ENCODE measurements around the gene POLR2M.
A peak's percentile ranks its signal among the peaks of the same experiment; 100 is the strongest.

Gene POLR2M

DNA sequence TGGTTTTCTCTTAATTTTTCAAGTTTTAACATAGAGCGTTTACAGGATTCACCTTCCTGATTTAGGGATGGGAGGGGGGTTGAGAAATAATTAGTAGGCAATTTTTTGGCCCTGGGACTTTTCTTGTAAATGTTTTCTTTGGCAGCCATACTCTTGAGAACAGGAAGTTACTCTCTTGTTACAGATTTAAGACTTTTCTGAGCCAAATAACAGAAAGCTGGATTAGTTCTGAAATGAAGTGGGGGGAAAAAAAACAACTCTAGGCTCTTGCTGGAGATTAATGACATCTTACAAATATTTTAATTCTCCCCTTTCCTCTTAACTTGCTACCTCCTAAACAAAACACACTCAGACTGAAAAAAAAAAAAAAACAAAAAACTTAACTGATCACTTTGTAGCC, 13.8 kb upstream of the POLR2M start:
- DNase-seq = no peak

DNA sequence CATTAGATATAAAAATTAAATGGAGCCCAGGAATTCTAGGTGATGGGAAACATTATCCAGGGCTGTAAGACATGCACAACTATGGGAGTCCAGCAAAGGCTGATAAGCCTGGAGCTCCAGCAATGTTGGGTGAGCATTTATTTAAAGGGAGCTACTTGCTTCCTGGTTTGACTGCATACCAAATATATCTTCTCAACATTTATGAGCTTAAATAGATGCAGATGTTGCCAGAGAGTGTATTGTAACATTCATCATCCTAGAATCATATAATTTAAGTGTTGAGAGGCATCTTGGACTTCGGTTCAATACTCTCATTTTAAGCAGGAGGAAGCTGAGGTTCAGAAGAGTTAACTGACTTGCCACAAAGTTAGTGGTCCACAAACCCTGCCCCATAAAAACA, 12.2 kb upstream of the POLR2M start:
- DNase-seq = no peak

DNA sequence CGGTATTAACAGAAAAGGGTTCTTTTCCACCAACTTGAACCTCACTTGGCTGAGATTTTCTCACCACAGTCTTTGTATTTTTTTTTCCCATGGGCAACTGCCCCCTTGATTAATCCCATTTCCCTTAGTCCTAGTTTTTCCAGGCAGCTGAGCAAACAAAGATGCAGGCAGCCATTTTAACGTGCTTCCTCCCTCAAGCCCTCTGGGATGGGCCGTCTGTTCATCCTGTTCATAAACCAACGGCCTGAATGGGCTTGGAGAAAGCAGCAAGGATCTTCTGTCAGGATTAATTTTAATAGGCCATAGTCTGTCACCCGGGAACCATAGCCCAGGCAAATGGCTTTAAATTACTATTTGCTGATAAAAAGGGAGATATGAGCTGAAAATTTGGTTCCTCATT, 10.4 kb upstream of the POLR2M start:
- peak; percentile 7 for DNase-seq

DNA sequence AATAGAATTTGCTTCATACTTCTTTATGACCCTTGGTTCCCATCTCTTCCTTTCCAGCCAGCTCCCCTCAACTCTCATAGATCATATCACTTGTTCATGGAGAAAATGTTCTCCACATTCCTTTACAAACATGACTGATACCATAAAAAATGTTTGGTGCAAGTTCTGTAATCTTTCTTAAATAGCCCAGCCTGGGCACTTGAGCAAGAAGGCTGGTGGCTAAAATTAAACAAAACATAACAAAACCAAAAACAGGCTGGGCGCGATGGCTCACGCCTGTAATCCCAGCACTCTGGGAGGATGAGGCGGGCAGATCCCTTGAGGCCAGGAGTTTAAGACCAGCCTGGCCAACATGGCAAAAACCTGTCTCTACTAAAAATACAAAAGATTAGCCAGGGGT, 8.9 kb upstream of the POLR2M start:
- DNase-seq = no peak

DNA sequence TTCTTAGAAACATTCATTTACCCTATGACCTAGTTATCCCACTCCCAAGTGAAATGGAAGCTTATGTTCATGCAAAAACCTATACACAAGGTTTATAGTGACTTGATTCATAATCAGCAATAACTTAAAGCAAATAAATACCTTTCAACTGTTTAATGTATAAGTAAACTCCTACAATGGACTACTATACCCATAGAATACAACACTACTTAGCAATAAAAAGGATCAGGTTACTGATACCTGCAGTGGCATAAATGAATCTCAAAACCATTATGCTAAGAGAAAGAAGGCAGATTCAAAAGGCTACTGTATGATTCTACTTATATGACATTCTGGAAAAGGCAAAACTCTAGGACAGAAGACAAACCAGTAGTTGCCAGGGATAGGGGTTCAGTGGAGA, 8.3 kb upstream of the POLR2M start:
- no peak for DNase-seq

DNA sequence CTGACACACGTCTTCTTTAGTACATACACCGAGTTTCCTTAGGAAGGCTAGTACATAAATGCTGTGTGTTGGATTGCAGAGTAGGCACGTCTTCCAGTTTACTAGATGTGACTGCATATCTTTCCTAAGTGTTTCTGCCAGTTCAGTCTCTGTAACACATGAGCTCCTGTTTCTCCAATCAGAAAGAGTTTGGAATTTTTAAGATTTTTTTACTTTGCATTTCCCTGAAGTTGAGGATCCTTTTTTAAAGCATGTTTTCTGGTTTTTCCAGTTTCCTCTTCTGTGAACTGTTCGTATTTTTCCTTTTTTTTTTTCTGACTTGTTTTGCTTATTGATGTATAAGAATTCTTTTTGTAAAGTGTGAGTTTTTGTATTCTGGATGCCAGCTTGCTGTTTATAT, 7.5 kb upstream of the POLR2M start:
- DNase-seq = no peak

DNA sequence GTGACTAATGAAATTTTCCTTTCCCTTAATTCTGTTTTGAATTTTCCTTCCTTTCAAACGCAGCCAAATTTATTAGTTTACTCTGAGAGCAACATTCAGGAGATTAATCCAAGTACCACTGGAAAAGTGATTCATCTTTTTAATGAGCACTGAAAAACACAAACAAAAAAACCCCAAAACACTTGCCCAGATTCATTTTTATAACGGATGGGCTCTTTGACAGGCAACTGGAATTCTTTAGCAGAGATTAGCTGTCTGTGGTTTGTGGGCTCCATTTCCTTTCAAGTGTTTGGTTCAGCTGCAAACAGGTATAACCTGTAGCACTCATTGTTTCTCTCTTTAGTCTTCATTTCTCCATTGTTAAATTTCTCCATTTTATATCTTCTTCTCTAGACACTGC, 3.1 kb upstream of the POLR2M start:
- peak; percentile 64 for DNase-seq

DNA sequence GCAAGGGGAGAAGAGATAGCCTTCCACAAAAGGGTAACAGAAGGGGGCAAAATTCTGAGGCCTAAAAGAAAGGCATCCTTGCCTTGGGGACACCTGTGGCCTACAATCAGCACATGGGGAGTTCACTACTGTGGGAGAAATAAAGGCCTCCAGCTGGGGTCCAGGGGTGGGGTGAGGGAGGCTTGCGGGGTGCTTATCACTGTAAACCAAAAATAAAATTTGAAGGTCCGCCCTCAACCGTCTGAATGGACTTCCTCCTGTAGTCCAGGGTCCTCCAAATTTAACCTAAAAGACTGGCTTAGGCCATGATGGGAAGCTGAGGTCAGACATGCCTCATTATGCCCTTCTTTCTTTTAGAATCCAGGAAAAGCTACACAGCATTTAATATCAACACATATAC, 2.1 kb upstream of the POLR2M start:
- DNase-seq = no peak

DNA sequence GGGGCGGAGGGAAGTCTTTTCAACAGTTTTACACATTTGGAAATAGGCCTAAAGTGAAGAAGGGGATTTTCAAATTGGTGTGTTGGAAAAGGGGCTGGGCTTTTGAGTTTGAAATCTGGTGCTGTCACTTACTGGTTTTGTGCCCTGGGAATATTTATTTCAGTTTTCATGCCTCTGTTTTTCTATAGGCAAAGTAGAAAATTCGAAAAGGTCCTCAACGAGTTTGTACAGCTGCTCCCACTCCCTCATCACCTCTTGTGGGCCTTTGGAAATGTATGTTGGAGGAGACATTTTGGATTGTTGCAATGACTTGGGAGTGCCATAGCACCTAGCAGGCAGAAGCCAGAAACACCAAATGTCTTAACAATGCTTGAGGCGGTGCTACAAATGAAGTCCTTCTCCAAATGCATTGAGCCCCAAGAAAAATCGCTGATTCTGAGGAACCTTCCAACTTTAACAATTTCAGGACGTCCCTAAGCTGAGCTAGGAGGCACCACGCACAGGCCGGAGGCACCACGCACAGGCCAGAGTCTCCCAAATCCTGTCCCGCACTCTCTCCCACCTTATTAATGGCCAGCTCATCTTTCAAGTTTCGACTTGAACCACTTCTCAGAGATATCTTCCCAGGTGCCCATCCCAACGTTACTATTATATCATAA, 639 bp upstream of the POLR2M start:
- peak; percentile 2 for DNase-seq

DNA sequence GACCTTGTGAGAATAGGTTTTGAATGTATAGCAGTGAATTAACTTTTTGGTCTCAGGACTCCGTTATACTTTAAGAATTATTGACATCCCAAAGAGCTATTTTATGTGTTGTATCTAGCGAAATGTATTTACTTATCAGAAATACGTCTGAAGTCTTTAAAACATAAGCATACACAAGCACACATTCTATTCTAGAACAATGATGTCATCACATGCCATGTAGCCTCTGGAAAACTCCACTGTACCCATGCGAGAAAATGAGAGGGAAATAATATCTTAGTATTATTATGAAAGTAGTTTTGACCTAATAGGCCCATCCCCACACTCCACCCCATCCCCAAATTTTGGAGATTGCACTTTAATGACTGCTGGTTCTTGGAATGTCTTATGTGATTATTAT, 1.5 kb downstream of the POLR2M start:
- no peak for DNase-seq

DNA sequence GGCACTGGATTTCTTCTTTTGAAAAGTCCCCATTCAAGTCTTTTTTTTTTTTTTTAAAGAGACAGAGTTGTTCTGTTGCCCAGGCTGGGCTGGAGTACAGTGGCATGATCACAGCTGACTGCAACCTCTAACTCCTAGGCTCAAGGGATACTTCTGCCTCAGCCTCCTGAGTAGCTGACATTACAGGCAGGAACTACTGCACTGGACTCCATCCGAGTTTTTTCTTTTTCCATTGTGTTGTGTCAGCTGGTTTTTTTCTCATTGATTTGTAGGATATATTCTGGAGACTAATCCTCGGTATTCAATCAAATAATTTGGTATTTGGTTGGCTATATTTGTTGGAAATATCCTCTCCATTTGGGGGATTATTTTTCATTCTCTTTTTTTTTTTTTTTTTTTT, 11.8 kb downstream of the POLR2M start:
- no peak for DNase-seq

DNA sequence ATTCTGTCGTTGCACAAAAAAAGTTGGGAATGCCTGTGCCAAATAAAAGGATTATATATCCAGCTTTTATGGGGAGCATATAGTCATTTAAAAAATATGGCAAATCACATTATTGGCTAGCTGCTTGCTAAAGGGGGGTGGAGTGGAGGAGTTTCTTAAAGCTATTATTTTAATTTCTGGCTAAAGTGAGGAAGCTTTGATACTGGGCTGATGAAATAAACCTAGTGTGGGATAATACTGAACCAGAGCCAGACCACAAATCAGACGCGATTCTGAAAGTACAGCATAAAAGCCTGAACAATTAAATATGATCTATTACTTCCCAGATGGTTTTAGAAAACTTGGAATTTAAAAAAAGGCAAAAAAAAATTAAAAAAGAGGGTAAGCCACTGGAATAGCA, 14.4 kb downstream of the POLR2M start:
- no peak for DNase-seq

DNA sequence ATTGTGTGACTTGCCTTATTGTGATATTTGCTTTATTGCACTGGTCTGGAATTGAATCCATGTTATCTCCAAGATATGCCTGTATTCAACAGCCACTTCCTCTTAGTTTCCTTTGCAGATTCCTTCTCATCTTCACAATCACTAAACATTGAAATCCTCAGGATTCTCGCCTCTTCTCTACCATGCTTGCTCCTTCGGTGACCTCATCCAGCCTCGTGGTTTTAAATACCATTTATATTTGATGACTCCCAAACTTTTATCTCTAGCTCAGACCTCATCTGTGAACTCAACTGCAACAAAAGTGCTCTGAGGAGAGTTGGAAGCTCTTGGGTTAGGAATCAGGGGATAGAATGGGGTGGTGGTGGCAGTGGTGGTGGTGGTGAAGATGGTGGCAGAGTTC, 19.9 kb downstream of the POLR2M start:
- no peak for DNase-seq

DNA sequence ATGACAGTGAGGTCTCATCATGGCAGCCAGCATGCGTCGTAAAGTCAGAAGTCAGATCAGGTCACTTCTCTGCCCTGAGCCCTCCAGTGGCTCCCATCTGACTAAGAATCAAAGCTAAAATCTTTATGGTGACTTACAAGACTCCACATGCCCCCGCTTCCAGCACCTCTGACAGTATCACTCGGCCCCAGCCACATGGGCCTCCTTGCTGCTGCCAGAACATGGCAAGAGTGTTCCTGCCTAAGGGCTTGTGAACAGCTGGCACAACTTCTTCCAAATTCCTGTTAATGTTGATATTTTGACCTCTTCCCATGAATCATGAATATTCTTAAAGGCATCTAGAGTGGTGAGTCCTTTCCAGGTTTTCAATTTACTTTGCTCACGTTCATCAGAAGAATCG, 20.5 kb downstream of the POLR2M start:
- DNase-seq = no peak

DNA sequence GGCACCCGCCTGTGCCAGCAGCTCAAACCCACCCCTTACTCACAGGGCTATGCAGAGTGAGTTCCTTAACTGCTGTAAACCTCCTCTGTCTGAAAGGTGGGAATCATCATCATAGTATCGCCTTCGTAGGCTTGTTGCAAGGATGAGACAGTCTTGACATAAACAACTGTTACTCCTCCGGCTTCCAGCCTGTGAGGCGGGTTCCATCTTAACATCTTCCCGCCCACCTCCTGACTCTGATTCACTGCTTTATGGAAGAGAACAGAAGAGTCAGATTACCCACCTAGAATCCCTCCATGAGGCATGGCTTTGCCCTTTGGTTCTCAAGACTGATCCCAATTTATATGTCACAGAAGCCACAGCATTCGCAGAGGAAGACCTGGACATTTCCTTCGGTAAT, 21.9 kb downstream of the POLR2M start:
- DNase-seq = no peak

DNA sequence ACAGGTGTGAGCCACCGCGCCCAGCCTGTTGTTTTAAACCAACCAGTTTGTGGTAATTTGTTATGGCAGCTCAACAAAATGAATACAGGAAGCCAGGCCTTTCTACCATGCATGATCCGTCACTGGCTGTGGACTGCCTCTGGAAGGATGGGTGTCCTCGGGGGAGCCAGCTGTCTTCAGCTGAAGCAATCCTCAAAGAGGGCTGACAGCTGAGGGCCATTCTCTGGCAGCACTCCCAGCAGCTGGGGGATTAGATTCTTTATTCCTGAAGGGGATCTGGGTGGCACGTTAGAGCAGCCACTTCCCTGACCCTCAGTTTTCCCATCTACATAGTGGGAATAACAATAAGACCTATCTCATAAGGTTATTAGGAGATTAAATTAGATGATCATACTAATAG, 24.4 kb downstream of the POLR2M start:
- no peak for DNase-seq

DNA sequence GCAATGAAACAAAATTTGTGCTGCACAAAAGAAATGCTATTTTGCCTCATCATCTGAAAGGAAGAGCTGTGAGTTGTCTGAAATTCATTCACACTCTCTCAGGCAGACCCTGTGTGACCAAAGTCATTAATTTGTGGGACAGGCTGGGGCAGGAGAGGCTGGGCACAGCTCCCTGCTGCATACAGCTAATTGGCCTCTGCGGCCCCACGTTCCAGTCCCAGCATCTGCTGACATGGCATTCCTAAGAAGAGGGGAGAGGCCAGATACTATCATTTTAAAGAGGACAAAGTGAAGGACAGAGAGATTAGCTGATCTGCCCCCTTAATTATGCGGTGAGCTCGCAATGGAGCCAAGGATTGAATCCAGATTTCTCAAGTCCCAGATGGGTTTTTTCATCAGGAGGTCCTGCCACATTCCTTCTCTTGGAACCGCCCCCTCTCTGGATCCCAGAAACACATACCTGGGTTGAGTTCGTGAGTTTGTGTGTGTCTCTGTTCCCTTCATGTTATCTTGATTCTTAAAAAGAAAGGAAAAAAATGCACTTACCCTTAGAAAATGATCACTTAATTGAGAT, 25.1 kb downstream of the POLR2M start:
- DNase-seq = no peak

DNA sequence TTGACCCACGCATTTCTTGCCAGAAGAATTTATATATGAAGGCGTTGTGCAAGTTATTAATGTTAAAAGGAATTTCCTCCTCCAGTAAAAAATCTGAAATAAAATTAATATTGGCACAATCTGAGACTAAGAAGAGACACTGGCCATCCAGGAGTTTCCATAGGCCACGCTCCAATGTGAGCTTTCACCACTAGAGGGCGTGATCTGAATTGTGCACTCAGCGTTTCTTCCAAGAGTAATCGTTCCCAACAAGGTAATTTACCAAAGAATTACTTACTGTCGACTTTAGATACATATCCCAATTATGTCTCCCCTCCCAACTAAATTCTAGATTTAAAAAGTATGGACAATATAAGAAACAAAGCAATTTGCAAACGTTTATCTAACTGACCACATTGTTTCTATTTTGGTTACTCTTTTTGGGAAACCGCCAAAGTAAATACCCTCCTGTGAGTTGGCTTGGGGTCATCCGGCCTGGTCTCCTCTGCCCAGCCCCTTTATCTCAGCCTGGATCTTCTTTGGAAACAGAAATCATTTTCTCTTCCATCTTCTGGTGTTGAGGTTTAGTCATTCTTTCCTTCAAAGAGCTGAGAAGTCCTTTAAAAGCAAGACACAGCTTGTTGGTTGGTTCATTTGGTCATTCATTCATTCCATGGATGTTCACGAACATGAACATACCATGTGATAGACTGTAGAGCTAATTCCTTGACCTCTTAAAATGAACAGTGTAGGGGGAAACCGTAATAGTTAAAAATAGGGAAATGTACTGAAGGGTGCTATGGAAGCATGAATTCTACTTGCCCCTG, 26.2 kb downstream of the POLR2M start:
- no peak for DNase-seq

DNA sequence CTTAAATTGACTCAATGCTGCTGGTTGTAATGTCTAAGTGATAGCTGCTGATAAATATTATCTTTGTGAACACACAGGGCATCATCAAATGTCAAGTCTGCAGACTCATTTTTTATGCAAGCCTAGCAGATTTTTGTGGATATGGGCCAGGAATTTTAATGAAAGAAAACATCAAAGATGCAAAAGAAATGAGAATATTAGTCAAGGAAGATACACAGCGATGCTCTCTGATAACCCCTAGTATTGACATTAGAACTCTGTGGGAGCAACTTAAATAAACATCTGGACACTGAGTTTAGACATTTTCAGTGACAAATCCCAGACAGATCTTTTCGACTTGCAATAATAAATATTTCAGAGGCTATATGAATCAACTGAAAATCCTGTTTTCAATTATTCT, 28.3 kb downstream of the POLR2M start:
- no peak for DNase-seq

DNA sequence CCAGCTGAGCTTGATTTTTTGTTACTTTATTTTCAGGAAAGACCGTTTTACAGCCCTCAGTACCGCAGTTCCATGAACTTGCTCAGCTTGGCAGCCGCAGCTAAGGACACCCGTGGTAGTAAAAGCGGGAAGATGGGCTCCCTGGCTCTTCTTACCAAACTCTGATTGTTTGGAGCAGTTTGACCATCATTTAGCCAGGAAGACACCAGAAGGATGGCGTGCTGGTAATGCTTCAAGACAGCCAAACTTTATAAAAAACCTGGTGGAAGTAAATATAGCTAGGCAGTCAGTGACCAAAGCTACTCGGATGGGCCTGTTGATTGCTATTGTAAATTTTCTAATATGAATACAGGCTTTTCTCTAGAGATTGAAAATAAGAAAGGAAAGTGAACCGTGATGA, 28.9 kb downstream of the POLR2M start:
- DNase-seq = no peak

DNA sequence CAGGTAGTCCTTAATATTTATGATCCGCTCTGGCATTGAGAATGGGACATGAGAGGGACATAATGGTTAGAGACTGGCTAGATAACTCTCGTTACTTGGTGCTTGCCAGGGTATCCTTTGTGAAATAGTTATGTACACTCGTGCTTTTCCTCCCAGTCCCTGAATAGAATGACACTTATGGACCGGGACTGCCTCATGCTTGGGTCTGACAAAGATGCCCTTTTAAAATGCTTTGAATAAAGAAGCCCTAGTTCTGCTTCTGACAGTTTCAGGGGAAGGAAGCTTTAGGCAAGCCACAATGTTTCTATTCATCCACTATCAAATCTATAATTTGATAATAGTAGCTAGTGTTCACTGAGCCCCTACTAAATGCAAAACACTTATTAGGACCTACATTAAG, 29.4 kb downstream of the POLR2M start:
- DNase-seq = no peak

DNA sequence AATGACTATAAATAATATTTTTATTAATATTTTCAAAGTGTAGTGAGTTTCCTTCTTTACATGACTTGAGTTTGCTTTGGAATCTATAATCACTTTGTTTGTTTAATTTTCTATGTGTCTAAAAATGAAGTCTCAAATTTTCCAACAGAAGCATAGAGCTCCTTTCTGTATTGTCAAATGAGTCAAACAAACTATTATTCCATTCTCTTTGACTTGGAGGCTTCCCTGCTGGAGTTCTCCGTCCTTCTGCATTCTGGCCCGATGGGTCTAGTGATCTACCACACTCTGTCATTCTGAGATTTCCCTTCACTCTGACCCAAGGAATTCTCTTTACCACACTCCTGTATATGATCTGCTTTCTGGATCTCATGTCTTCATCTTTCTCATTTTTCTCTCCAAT, 30.1 kb downstream of the POLR2M start:
- no peak for DNase-seq

DNA sequence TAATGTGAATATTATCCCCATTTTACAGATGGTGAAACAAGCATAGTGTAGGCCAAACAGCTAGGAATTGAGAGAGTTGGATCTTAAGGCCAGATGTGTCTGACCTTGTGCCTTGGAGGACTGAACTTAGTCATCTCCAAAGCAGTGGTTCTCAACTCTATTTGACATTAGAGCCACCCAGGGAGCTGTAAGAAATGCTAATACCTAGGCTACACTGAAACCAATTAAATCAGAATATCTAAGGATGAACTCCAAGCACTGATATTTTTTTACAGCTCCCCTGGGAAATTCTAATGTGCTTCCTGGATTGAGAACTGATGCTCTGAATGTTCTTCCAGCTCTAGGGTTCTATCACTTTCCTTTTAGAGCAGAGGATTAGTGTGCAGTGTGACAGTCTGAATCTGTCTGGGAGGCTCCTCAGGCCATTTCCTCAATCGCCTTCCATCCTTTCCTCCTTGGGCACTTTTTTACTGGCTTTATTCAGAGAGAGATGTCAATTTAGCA, 32.3 kb downstream of the POLR2M start:
- no peak for DNase-seq

DNA sequence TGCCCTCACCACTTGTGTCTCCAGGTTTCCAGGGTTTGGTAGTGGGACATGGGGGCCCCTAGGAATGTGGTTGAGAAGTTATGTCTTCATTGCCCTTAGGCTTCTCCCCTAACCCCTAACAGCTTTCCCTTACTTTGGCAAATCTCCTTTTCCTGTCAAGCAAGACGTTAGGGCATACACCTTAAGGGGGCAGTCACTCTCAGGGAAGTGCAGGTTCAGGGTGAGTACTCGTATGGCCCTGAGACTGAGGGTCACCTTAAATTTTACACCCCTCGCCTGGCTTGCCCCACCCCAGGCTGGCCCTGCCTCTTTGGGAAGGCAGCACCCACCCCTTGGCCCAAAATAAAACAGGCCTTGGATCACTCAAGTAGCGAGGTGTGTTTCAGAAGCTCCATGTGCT, 33.5 kb downstream of the POLR2M start:
- DNase-seq = no peak

Data from DMS79 treated with DMSO at 0.1 percent for 48 hours (cell line).